PC-3 (cell line): ENCODE measurements around the gene LDHD.
"Not testable (repeated sequence)": the region's sequence is repeated elsewhere in the genome, so short reads cannot be mapped to it uniquely, and the experiment has no call there.

ENCODE experiments used
- EZH2 ChIP-seq: fragments of 300-600 bp; sonication (generic); IDR thresholded peaks from one replicate; pipeline ENCODE4 v1.6.1; 2017; ENCODE audit warnings: antibody characterized with exemption, mild to moderate bottlenecking, low read length; ENCODE audit not compliant: unreplicated experiment
- EZH2phosphoT487 ChIP-seq: fragments of 300-600 bp; sonication (generic); IDR thresholded peaks from 2 replicates; pipeline ENCODE4 v1.6.1; 2018; ENCODE audit warnings: mild to moderate bottlenecking, antibody characterized with exemption, low read length, borderline replicate concordance
- TF ChIP-seq, protein P1 (sequence below): fragments of 300-600 bp; sonication (generic); conservative IDR thresholded peaks from 2 replicates; pipeline ENCODE4 v1.5.1; 2017; ENCODE audit warnings: antibody characterized with exemption, low read depth, mild to moderate bottlenecking, low read length

DNA sequence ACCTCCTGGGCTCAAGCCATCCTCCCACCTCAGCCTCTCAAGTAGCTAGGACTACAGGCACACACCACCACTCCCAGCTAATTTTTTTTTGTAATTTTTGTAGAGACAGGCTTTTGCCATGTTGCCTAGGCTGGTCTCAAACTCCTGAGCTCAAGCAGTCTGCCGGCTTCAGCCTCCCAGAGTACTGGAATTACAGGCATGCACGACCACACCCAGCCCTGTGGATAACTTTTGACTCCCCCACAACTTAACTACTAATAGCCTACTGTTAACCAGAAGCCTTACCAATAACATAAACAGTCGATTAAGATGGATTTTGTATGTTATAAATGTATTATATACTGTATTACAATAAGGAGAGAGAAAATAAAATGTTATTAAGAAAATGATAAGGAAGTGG lies 25.0 kb downstream of the LDHD start:
- TF ChIP-seq, protein P1, sequence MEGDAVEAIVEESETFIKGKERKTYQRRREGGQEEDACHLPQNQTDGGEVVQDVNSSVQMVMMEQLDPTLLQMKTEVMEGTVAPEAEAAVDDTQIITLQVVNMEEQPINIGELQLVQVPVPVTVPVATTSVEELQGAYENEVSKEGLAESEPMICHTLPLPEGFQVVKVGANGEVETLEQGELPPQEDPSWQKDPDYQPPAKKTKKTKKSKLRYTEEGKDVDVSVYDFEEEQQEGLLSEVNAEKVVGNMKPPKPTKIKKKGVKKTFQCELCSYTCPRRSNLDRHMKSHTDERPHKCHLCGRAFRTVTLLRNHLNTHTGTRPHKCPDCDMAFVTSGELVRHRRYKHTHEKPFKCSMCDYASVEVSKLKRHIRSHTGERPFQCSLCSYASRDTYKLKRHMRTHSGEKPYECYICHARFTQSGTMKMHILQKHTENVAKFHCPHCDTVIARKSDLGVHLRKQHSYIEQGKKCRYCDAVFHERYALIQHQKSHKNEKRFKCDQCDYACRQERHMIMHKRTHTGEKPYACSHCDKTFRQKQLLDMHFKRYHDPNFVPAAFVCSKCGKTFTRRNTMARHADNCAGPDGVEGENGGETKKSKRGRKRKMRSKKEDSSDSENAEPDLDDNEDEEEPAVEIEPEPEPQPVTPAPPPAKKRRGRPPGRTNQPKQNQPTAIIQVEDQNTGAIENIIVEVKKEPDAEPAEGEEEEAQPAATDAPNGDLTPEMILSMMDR, result not testable (repeated sequence)
- TF ChIP-seq EZH2, EZH2phosphoT487: not testable (repeated sequence)
